DND-41 (cell line): ENCODE results near the gene HIGD1C.

Experiments
- ATAC-seq: fragments of 200-7000 bp; cut with Tn5 transposase; 3 replicates; pipeline ENCODE4 v1.9.1; 2021; ENCODE audit warnings: low read depth; ENCODE audit not compliant: insufficient read depth
- DNase-seq: peaks from one replicate; pipeline ENCODE4 v3.0.0-alpha.2; 2020
- H2AFZ ChIP-seq: 2 replicates; pipeline ENCODE4 v1.6.0; 2012; ENCODE audit warnings: low read depth, low read length
- H3K27ac ChIP-seq: 2 replicates; pipeline ENCODE4 v1.5.1; 2012; ENCODE audit warnings: low read length, inconsistent platforms
- H3K27me3 ChIP-seq: fragments of 200-600 bp; sonication (generic); 2 replicates; pipeline ENCODE4 v1.6.0; 2012; ENCODE audit warnings: low read length, mild to moderate bottlenecking, inconsistent platforms; ENCODE audit not compliant: insufficient read depth, poor library complexity
- H3K36me3 ChIP-seq: 2 replicates; pipeline ENCODE4 v1.5.1; 2012; ENCODE audit warnings: low read length, inconsistent platforms; ENCODE audit not compliant: insufficient read depth
- H3K4me1 ChIP-seq: 2 replicates; pipeline ENCODE4 v1.5.1; 2012; ENCODE audit warnings: mild to moderate bottlenecking, low read length; ENCODE audit not compliant: insufficient read depth
- H3K4me2 ChIP-seq: 2 replicates; pipeline ENCODE4 v1.6.0; 2012; ENCODE audit warnings: mild to moderate bottlenecking, moderate library complexity, low read length, inconsistent platforms; ENCODE audit not compliant: insufficient read depth
- H3K4me3 ChIP-seq, 2 experiments: fragments of 200-600 bp in 1 of 2; shearing (Covaris generic) in 1 of 2; 2 replicates each; pipeline ENCODE4 v1.5.1; 2012 to 2016; ENCODE audit warnings: inconsistent platforms in 2 of 2, low read length in 2 of 2, mild to moderate bottlenecking in 2 of 2, low read depth in 1 of 2, moderate library complexity in 1 of 2
- H3K79me2 ChIP-seq: 2 replicates; pipeline ENCODE4 v1.6.0; 2012; ENCODE audit warnings: low read length, inconsistent platforms; ENCODE audit not compliant: insufficient read depth
- H3K9ac ChIP-seq: 2 replicates; pipeline ENCODE4 v1.6.0; 2012; ENCODE audit warnings: low read depth, mild to moderate bottlenecking, inconsistent platforms, low read length, moderate library complexity
- H3K9me3 ChIP-seq: 2 replicates; pipeline ENCODE4 v1.5.1; 2012; ENCODE audit warnings: low read length, moderate library complexity, mild to moderate bottlenecking, inconsistent platforms; ENCODE audit not compliant: insufficient read depth, severe bottlenecking
- H4K20me1 ChIP-seq: 2 replicates; pipeline ENCODE4 v1.6.0; 2012; ENCODE audit warnings: low read length; ENCODE audit not compliant: insufficient read depth
- CTCF ChIP-seq: IDR thresholded peaks from 2 replicates; pipeline ENCODE4 v1.5.1; 2012; ENCODE audit warnings: borderline replicate concordance, low read length, moderate library complexity, mild to moderate bottlenecking; ENCODE audit not compliant: poor library complexity, severe bottlenecking; ENCODE audit errors: extremely low read depth
- EZH2 ChIP-seq: IDR thresholded peaks from 3 replicates; pipeline ENCODE4 v1.6.1; 2012; ENCODE audit warnings: borderline replicate concordance, low read depth, mild to moderate bottlenecking, moderate library complexity, low read length, inconsistent platforms; ENCODE audit not compliant: severe bottlenecking

Gene HIGD1C

GRCh38 chr12:50990791-50991190 lies 38.4 kb downstream of the HIGD1C start:
- Histone ChIP-seq H2AFZ (no peak overlapping the region), H3K9me3 (no peaks in the 10 kb centered on the region), H3K27ac (no peak overlapping the region), H3K4me2 (no peak overlapping the region), H3K9ac (no peak overlapping the region), H3K27me3 (no peaks in the 10 kb centered on the region), H3K4me3 (no peak overlapping the region), H3K4me1 (no peaks in the 10 kb centered on the region), H3K79me2 (no peaks in the 10 kb centered on the region), H4K20me1 (no peaks in the 10 kb centered on the region), H3K36me3 (peaks cover 84% of the 10 kb centered on the region)
- TF ChIP-seq CTCF = no peak
- TF ChIP-seq EZH2 = no peak
- no peak for ATAC-seq
- no peak for DNase-seq

GRCh38 chr12:50991291-50991690 lies 38.9 kb downstream of the HIGD1C start:
- Histone ChIP-seq H3K36me3 (peaks cover 84% of the 10 kb centered on the region), H3K27me3 (no peaks in the 10 kb centered on the region), H3K9ac (no peak overlapping the region), H3K79me2 (no peaks in the 10 kb centered on the region), H4K20me1 (no peaks in the 10 kb centered on the region), H3K4me3 (no peak overlapping the region), H3K4me1 (no peaks in the 10 kb centered on the region), H3K27ac (no peak overlapping the region), H2AFZ (no peak overlapping the region), H3K4me2 (no peak overlapping the region), H3K9me3 (no peaks in the 10 kb centered on the region)
- no peak for TF ChIP-seq CTCF
- TF ChIP-seq EZH2 = no peak
- DNase-seq = no peak
- ATAC-seq = no peak

- Histone ChIP-seq H3K9me3 (no peaks in the 10 kb centered on the region), H2AFZ (no peak overlapping the region), H3K27ac (no peak overlapping the region), H3K9ac (no peak overlapping the region), H3K4me2 (no peak overlapping the region), H3K4me1 (no peaks in the 10 kb centered on the region), H3K79me2 (no peaks in the 10 kb centered on the region), H3K4me3 (no peak overlapping the region), H3K36me3 (peaks cover 82% of the 10 kb centered on the region), H4K20me1 (no peaks in the 10 kb centered on the region), H3K27me3 (no peaks in the 10 kb centered on the region)
- no peak for TF ChIP-seq EZH2
- TF ChIP-seq CTCF = no peak
- ATAC-seq (no peak), DNase-seq (no peak)
These were observed 40.5 kb downstream of the HIGD1C start for GRCh38 chr12:50992819-50993218.

- H3K4me3 ChIP-seq = no peak overlapping the region
- no peak for ATAC-seq
- no peaks in the 10 kb centered on the region for H3K9me3 ChIP-seq
- no peaks in the 10 kb centered on the region for H4K20me1 ChIP-seq
- DNase-seq = no peak
- TF ChIP-seq CTCF (no peak), EZH2 (no peak)
- H3K4me1 ChIP-seq = no peaks in the 10 kb centered on the region
- no peak overlapping the region for H3K27ac ChIP-seq
- H3K4me2 ChIP-seq = no peak overlapping the region
- H2AFZ ChIP-seq = no peak overlapping the region
- no peaks in the 10 kb centered on the region for H3K27me3 ChIP-seq
- no peak overlapping the region for H3K9ac ChIP-seq
- peaks cover 5% of the 10 kb centered on the region; the same call in 1 of the 2 replicates for H3K79me2 ChIP-seq
- peaks cover 73% of the 10 kb centered on the region for H3K36me3 ChIP-seq
These were observed 46.7 kb downstream of the HIGD1C start for GRCh38 chr12:50999093-50999492.
